HEK293T (cell line): ENCODE data around the gene ZCCHC4.

Experiments used
- ARNT ChIP-seq: fragments of 450-650 bp; IDR thresholded peaks from 2 replicates; pipeline ENCODE4 v1.6.1; 2017; ENCODE audit warnings: mild to moderate bottlenecking
- BHLHE40 ChIP-seq: fragments of 450-650 bp; IDR thresholded peaks from 2 replicates; pipeline ENCODE4 v1.6.1; 2016; ENCODE audit warnings: mild to moderate bottlenecking, moderate library complexity, borderline replicate concordance
- CTBP1 ChIP-seq: fragments of 450-650 bp; IDR thresholded peaks from 2 replicates; pipeline ENCODE4 v1.6.1; 2016; ENCODE audit warnings: borderline replicate concordance
- ELF4 ChIP-seq: fragments of 450-650 bp; IDR thresholded peaks from 2 replicates; pipeline ENCODE4 v1.6.1; 2017; ENCODE audit warnings: antibody characterized with exemption
- FOXM1 ChIP-seq: fragments of 450-650 bp; IDR thresholded peaks from 2 replicates; pipeline ENCODE4 v1.6.1; 2017; ENCODE audit warnings: mild to moderate bottlenecking, borderline replicate concordance
- HDGF ChIP-seq: fragments of 450-650 bp; IDR thresholded peaks from 2 replicates; pipeline ENCODE4 v1.6.1; 2017; ENCODE audit warnings: antibody characterized with exemption, borderline replicate concordance
- LEF1 ChIP-seq: fragments of 450-650 bp; IDR thresholded peaks from 2 replicates; pipeline ENCODE4 v1.6.1; 2017; ENCODE audit warnings: mild to moderate bottlenecking, borderline replicate concordance
- NFRKB ChIP-seq: fragments of 450-650 bp; IDR thresholded peaks from 2 replicates; pipeline ENCODE4 v1.6.1; 2016; ENCODE audit warnings: mild to moderate bottlenecking, moderate library complexity
- PKNOX1 ChIP-seq: fragments of 450-650 bp; IDR thresholded peaks from 2 replicates; pipeline ENCODE4 v1.6.1; 2016
- SP1 ChIP-seq: fragments of 450-650 bp; IDR thresholded peaks from 2 replicates; pipeline ENCODE4 v1.6.1; 2017
- SUZ12 ChIP-seq: fragments of 450-650 bp; IDR thresholded peaks from 2 replicates; pipeline ENCODE4 v1.6.1; 2016; ENCODE audit warnings: mild to moderate bottlenecking
- TARDBP ChIP-seq: fragments of 450-650 bp; IDR thresholded peaks from 2 replicates; pipeline ENCODE4 v1.6.1; 2016

GRCh38 chr4:25403699-25404098 lies 91.1 kb downstream of the ZCCHC4 start:
- TF ChIP-seq SP1 = no peak
- TF ChIP-seq NFRKB = no peak
- no peak for TF ChIP-seq SUZ12
- TF ChIP-seq FOXM1 = no peak
- no peak for TF ChIP-seq BHLHE40
- TF ChIP-seq ELF4 = no peak
- no peak for TF ChIP-seq HDGF
- TF ChIP-seq PKNOX1 = no peak
- TF ChIP-seq ARNT = no peak
- TF ChIP-seq LEF1 = no peak
- no peak for TF ChIP-seq CTBP1
- TF ChIP-seq TARDBP = no peak
